Aorta (tissue), 5 donors: Measurements from ENCODE around the gene CDK14. TPM values are rescaled to one million over a fixed set of nuclear protein-coding genes. Genes with fewer than 3 reads are reported as not detected.

Experiments
- ATAC-seq: fragments of 200-7000 bp; cut with Tn5 transposase; one replicate; pipeline ENCODE4 v1.9.1; 2022; ENCODE audit warnings: moderate library complexity; ENCODE audit not compliant: low FRiP score
- DNase-seq, 2 donors: peaks; one replicate each; pipeline ENCODE4 v3.0.0-alpha.2; 2020
- H3K27ac ChIP-seq, 2 donors: one replicate each; pipeline ENCODE4 v1.5.1; 2013; ENCODE audit warnings: low read length in 2 of 2, mild to moderate bottlenecking in 2 of 2, moderate library complexity in 2 of 2, control low read depth in 1 of 2, inconsistent platforms in 1 of 2, low read depth in 1 of 2
- H3K27me3 ChIP-seq, 2 donors: one replicate each; pipeline ENCODE4 v1.6.1; 2013; ENCODE audit warnings: control low read depth in 1 of 2, low read length in 1 of 2, mild to moderate bottlenecking in 1 of 2, moderate library complexity in 1 of 2; ENCODE audit not compliant: insufficient read depth in 2 of 2, control insufficient read depth in 1 of 2
- H3K36me3 ChIP-seq, 2 donors: one replicate each; pipeline ENCODE4 v1.6.1; 2013; ENCODE audit warnings: control low read depth in 1 of 2, low read length in 1 of 2, mild to moderate bottlenecking in 1 of 2; ENCODE audit not compliant: insufficient read depth in 2 of 2, control insufficient read depth in 1 of 2
- H3K4me1 ChIP-seq, 2 donors: one replicate each; pipeline ENCODE4 v1.6.1; 2013; ENCODE audit warnings: low read length in 2 of 2, control low read depth in 1 of 2, mild to moderate bottlenecking in 1 of 2, moderate library complexity in 1 of 2; ENCODE audit not compliant: insufficient read depth in 2 of 2, control insufficient read depth in 1 of 2
- H3K4me3 ChIP-seq, 2 donors: one replicate each; pipeline ENCODE4 v1.5.1; 2013; ENCODE audit warnings: low read length in 2 of 2, control low read depth in 1 of 2, mild to moderate bottlenecking in 1 of 2
- H3K9me3 ChIP-seq: one replicate; pipeline ENCODE4 v1.6.1; 2013; ENCODE audit warnings: mild to moderate bottlenecking, low read length; ENCODE audit not compliant: control insufficient read depth
- WGBS, 2 donors: extraction: QIAGEN DNeasy Blood & Tissue Kit; methylation state at CpG; one replicate each; pipeline ENCODE4 v1.1.7; 2013; 5-methylcytosine and 5-hydroxymethylcytosine counted together
- intact Hi-C, 2 donors: fragments of 100-400 bp; cut with DNase I; formaldehyde crosslinking; loops; one replicate each; pipeline versions ENCODE4 v1.14.2 to v1.15.0; 2022
- polyA plus RNA-seq, 2 donors: library from polyadenylated mRNA; stranded (reverse); fragments of 200-250 nt; gene quantifications; one replicate each; pipeline ENCODE4 v1.2.3, GENCODE V29; 2013
- total RNA-seq, 2 donors: library from RNA; stranded (reverse); fragmentation: NEBNext Ultra II Directional; extraction: Animal tissue kit (Norgen Biotek cat#: 25700); gene quantifications; one replicate each; pipeline ENCODE4 v1.2.1, GENCODE V29; 2021
- donor health status: healthy with polysubstance abuse.
- donor health status: Bipolar disorder and iron deficiency.
- donor health status: DM: no; HTN: no; CAD: no.
- donor health status: DM: no; HTN: no; CAD: no.
- donor health status: DM: yes; HTN: yes; CAD: no.

Gene CDK14
- total and polyA plus RNA-seq, 4 donors = 4.6 to 72.4 (median 29.5) TPM

DNA sequence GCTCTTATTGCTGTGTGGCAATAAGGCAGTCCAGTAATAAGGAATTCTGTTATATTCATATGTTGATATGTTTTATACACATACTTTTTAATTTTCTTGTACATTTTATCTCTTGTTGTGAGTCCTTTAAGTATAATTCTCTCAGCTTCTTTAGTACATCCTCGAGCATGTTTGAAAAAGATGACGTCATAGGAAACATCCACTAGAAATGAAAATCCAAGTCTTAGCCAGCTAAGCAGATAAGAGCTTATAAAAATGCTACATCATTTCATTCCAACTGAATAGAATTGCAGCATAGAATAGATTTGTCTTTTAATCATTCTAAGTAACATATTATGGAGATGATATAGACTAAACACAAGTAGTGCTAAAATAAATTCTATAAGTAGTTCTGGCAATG lies 384.4 kb downstream of the CDK14 start:
- no peak for DNase-seq
- ATAC-seq = no peak
- intact Hi-C loops = no loop called here
- 13 to 16% methylated on average over 2 of the region's 2 CpGs for WGBS, 2 donors
- Histone ChIP-seq H3K4me3 (no peak overlapping the region), H3K27ac (no peak overlapping the region), H3K36me3 (peaks cover 0 to 5% of the 10 kb centered on the region in 2 donors), H3K9me3 (no peaks in the 10 kb centered on the region), H3K4me1 (no peaks in the 10 kb centered on the region), H3K27me3 (no peaks in the 10 kb centered on the region)

- peaks cover 0 to 5% of the 10 kb centered on the region in 2 donors for H3K36me3 ChIP-seq
- H3K27ac ChIP-seq = no peak overlapping the region
- H3K27me3 ChIP-seq = no peaks in the 10 kb centered on the region
- H3K4me3 ChIP-seq = no peak overlapping the region
- H3K4me1 ChIP-seq = no peaks in the 10 kb centered on the region
- intact Hi-C loops = no loop called here
- no peaks in the 10 kb centered on the region for H3K9me3 ChIP-seq
- ATAC-seq (no peak), DNase-seq (no peak)
- WGBS, 2 donors = 98% methylated on average over 2 of the region's 2 CpGs
Observed at GRCh38 chr7:90982228-90982627, 386.1 kb downstream of the CDK14 start.

GRCh38 chr7:90984692-90985091 lies 388.6 kb downstream of the CDK14 start:
- Histone ChIP-seq H3K27me3 (no peaks in the 10 kb centered on the region), H3K4me1 (no peaks in the 10 kb centered on the region), H3K27ac (no peak overlapping the region), H3K4me3 (no peak overlapping the region), H3K9me3 (no peaks in the 10 kb centered on the region), H3K36me3 (peaks cover 0 to 5% of the 10 kb centered on the region in 2 donors)
- WGBS, 2 donors = 88 to 99% methylated on average over 1 of the region's 1 CpG
- DNase-seq (no peak), ATAC-seq (no peak)
- intact Hi-C loops = no loop called here

- no peak for DNase-seq
- WGBS, 2 donors = 39 to 47% methylated on average over 1 of the region's 1 CpG
- H3K27ac ChIP-seq = no peak overlapping the region
- no peak for ATAC-seq
- no peaks in the 10 kb centered on the region for H3K27me3 ChIP-seq
- H3K4me1 ChIP-seq = no peaks in the 10 kb centered on the region
- intact Hi-C loops = no loop called here
- H3K4me3 ChIP-seq = no peak overlapping the region
- peaks cover 0 to 5% of the 10 kb centered on the region in 2 donors for H3K36me3 ChIP-seq
- no peaks in the 10 kb centered on the region for H3K9me3 ChIP-seq
Observed at GRCh38 chr7:90988516-90988915, 392.4 kb downstream of the CDK14 start.

- intact Hi-C loops = no loop called here
- H3K27ac ChIP-seq = no peak overlapping the region
- DNase-seq (no peak), ATAC-seq (no peak)
- H3K27me3 ChIP-seq = no peaks in the 10 kb centered on the region
- 92 to 96% methylated on average over 5 of the region's 5 CpGs for WGBS, 2 donors
- no peaks in the 10 kb centered on the region for H3K4me1 ChIP-seq
- no peaks in the 10 kb centered on the region for H3K9me3 ChIP-seq
- H3K4me3 ChIP-seq = no peak overlapping the region
- H3K36me3 ChIP-seq = peaks cover 0 to 5% of the 10 kb centered on the region in 2 donors
Observed at GRCh38 chr7:90988996-90989765, 393.1 kb downstream of the CDK14 start.

DNA sequence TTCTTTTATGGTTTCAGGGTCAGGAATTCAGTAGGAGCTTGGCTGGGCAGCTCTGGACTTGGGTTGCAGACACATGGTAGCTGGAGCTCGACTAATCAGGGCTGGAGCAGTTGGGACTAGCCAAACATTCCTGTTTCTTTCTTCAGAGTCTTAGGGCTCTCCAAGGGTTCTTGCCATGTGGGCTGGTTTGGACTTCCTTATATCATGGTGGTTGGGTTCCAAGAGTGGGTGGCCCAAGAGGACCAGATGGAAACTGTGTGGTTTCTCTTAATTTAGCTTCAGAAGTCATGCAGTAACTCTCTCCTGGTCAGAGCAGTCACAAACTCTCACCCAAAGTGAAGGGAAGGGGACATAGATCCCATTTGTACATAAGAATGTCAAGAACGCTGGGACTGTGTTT lies 398.0 kb downstream of the CDK14 start:
- ATAC-seq = no peak

GRCh38 chr7:90994601-90995000 lies 398.5 kb downstream of the CDK14 start:
- H3K9me3 ChIP-seq = no peaks in the 10 kb centered on the region
- no peak overlapping the region for H3K27ac ChIP-seq
- no peak overlapping the region for H3K4me3 ChIP-seq
- ATAC-seq = no peak
- intact Hi-C loops = no loop called here
- H3K4me1 ChIP-seq = no peaks in the 10 kb centered on the region
- H3K27me3 ChIP-seq = no peaks in the 10 kb centered on the region
- no peaks in the 10 kb centered on the region for H3K36me3 ChIP-seq
- no peak for DNase-seq
- 87 to 91% methylated on average over 5 of the region's 5 CpGs for WGBS, 2 donors

More for the DNA sequence above, 398.0 kb downstream of the CDK14 start:
- no peak overlapping the region for H3K4me3 ChIP-seq
- H3K27me3 ChIP-seq = no peaks in the 10 kb centered on the region
- no peaks in the 10 kb centered on the region for H3K9me3 ChIP-seq
- intact Hi-C loops = no loop called here
- H3K27ac ChIP-seq = no peak overlapping the region
- H3K4me1 ChIP-seq = no peaks in the 10 kb centered on the region
- DNase-seq = peak in 1 of 2 donors; percentile 28
- no peaks in the 10 kb centered on the region for H3K36me3 ChIP-seq
- 36 to 38% methylated on average over 2 of the region's 2 CpGs for WGBS, 2 donors

DNA sequence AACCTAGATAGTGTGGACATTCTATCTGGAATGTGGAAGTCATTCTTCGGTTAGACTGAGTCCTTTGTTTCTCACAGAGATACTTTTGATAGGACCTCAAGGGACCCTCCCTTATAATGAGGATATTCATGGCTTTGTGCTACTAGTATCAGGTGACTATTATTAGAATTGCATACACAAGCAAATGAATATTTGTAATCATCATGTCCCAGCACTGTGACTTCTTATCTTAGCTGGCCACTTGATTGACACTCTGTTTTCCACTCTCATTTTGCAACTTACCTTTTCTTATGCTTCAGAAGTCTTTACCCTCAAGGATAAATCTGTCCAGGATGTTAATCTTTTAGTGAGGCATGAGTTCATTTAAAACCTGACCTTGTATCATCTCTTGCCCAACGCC lies 399.9 kb downstream of the CDK14 start:
- DNase-seq (no peak), ATAC-seq (no peak)
- no peak overlapping the region for H3K4me3 ChIP-seq
- H3K4me1 ChIP-seq = no peaks in the 10 kb centered on the region
- no peaks in the 10 kb centered on the region for H3K9me3 ChIP-seq
- H3K27ac ChIP-seq = no peak overlapping the region
- no peaks in the 10 kb centered on the region for H3K27me3 ChIP-seq
- H3K36me3 ChIP-seq = no peaks in the 10 kb centered on the region
- WGBS, 2 donors = 92% methylated on average over 2 of the region's 2 CpGs
- intact Hi-C loops = no loop called here
